Measurements from ENCODE around the gene LUM.

Gene LUM

DNA sequence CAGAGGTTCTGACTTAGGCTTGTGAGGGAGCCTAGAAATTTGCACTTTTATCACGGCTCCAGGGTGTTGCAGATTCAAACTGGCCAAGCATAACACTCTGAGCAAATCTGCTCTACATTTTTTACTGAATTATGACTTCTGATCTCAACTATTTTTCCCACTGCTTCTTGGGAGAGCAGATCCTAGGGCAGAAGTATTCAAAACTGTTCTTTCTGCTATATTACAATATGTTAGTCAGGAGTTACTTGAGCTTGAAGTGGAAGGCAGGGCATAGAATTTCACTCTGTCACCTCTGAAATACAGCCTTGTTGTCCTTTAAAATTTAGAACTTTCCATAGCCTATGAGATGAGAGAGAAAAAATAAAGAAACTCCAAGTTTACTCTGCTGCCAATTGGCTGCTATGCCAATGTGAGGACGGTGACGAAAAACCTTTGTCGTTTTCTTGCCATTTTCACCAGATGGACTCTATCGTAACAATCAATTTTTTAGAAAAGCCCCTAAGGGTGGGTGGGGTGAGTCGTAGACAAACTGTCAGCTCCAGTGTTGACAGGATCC lies 37.1 kb downstream of the LUM start:
- DNase-seq, result no peak

DNA sequence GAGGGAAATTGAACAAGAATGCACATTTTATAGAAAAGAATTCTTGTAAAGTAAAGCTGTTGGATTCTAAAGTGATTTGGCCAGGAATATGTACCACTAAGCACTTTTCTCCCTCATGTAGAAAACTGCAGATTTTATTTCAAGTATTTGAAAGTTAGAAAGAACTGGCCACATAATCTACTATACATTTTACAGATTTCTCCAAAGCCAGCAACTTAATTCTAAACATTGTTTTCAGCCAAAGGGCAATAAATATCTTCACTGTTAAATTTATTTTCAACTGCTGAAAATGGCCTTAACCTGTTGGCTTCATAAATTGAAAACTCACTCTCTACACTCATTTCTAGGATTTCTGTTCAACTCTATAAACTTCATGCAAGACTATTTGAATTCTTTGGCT lies 37.9 kb downstream of the LUM start:
- DNase-seq, result no peak

DNA sequence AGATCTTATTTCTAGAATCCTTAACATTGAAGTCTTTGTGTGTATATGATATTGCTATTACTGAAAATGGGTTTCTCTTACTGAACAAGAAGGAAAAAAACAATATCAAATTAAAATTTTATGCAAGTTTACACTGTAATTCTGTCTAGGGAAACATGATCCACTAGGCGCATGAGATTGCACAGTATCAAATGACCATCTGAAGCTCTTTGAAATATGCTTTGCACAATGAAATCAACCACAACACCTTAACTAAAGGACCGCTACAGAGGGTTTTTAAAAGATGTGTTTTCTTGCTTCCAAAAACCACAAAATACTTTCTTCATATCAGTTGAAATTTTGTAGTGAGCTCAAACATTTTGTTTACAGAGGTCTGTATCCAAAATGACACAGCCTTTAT lies 38.4 kb downstream of the LUM start:
- DNase-seq, result no peak

DNA sequence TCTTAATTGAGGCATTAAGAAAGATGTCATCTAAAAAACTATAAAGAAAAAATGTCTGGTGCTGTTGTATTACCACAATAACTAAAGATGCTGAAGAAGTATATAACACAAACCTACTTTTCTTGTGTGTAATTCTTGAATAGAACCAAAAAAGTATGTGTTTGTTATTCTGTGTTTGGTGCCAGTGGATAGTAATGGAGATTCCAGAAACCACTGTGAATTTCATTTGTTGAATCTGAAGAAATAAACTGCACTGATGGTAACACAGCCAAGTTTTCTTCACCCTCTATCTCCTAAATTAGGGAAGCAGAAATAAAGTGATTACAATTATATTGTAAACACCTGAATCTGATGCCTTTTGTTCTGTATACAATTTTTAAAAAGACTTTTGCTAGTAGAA lies 40.4 kb downstream of the LUM start:
- DNase-seq, result no peak

DNA sequence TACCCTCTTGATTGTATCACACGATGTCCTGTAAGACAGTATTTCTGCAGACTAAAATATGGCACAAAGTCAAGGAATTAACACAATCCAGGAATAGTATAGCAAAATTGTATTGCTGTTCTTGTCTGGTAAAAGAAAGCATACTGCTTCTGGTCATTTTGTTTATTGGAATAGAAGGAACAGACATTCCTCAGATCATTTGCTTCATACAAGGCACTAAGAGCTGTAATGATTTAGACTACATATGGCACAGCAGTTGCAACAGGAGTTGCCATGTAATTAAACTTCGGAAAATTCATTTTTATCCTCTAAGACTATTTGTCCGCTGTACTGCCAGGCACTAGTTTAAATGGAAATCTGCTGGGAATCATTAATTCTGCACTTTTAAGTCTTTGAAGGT lies 45.9 kb downstream of the LUM start:
- DNase-seq, result no peak

DNA sequence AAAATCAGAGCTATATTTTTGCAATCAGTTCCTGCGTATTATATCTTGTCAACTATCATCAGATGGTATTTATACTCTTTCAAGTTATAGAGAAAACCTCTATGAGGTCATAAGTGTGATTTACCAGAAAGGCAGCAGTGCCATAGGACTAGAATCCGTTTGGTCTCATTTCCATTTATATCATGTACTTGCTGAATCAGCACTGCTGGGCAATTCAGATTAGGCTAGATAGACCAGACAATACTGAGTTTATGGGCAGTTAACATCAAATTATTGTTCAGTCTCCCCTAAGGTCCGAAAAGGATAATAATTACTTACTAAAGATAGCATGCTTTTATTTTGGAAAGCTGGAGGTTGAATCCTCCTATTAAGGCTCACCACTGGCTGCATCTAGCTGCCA lies 46.7 kb downstream of the LUM start:
- DNase-seq, result no peak

DNA sequence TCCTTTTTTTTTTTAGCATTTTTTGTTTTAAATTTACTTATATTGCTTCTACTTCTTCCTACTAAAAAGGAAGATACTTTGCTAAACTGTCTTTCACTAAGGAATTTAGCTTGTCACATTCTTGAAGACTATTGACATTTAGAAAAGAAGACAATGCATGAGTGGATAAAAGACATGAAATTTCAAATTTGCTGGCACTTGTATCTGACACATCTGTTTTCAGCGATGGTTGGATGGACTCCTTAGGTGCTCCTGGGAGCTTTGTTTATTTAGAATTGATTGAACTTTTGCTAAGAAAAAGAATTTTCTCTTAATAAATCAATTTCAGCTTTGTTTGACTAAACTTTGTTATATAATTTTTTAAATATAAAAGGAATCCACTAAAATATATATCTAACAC lies 50.2 kb downstream of the LUM start:
- DNase-seq, result no peak

DNA sequence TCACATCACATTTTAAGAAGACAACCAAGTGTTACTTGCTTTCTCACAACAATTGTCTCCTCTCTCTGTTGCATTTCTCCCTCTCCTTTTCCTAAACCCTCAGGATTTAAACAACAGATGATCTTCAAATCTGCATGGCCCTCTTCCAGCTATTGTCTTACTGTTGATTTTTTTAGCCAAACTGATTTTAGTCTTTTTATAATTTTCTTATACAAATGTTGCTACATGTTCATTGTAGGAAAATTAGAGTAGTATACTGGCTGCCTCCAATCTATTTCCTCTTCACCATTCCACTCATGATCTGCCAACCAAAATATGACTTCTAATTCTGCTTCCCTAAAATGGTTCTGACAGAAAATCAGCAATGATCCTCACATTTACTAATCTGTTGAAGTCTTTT lies 52.1 kb downstream of the LUM start:
- no peak for DNase-seq

DNA sequence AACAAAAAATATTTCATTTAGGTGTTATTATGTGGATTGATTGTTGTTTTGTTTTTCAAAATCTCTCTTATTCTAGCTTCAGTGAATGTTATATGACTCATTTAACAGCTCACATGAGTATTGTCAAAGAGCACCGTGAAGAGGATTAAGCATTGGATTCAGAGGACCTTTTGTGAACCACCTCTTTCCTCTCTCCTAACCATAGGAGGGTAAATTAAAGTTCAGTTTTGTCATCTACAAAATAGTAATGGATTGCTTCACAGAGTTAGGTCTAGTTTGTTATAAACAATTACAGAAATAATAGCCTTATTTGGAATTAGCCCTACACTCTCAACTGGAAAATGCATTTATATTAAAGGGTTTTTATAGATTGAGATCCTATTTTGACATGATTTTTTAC lies 52.5 kb downstream of the LUM start:
- no peak for DNase-seq

DNA sequence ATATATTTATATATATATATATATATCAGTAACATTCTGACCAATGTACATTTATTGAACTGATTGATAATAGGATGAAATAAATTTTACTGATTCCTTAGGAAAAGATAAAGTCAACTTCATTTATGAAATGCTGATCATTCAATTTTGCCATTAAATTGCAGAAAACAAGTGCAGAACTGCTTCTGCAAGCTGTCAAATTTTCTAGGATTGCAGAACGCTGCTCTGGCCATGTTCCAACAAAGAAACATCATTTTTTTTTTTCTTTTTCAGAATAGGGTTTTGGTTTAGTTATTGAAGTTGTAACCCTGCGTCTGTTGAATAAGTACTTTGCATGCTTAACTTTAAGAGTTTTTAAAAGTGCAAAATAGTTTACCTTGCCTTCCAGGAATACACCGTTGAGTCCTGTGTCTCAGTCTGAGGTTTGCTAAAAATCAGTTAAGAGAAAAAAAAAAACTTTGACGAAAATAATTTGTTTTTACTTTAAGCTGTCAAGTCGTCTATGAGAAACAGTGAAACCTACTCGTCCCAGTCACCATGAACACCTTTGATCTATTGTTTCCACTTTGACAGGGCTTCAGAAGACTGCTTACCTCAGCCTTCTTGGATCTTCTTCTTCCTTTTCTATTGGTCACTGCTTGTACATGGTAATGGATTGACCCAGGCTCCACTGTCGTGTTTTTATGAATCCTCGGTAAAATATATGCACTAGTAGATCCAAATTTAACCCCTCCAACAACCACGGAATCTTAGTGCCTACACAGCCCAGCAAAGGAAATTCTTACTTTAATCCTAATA lies 53.7 kb downstream of the LUM start, which contains the start of gene KERA:
KERA (minus strand) TSS at position 657 of the 798 bp plus-strand sequence. CDS start 1,743 bp downstream, outside the sequence.
- peak in 1 of 2 experiments; percentile 9 for DNase-seq

DNA sequence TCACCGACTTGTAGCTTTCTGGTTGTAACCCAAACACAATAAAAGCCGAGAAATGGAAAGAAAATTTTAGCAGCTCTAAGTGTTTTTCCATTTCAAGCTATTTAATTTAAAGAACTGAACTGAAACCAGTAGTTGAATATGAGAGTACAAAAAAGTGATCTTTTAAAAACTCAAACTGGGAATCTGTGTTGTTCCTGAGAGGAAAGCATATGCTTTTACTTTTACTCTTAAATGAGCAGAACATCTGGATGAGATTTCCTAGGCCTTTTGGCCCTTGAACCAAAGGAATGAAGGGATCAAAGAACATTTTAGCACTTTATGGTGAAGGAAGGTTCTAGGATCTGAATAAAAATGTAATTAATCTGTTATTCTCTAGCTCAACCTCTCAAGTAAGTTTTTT lies 54.8 kb downstream of the LUM start:
- no peak for DNase-seq

DNA sequence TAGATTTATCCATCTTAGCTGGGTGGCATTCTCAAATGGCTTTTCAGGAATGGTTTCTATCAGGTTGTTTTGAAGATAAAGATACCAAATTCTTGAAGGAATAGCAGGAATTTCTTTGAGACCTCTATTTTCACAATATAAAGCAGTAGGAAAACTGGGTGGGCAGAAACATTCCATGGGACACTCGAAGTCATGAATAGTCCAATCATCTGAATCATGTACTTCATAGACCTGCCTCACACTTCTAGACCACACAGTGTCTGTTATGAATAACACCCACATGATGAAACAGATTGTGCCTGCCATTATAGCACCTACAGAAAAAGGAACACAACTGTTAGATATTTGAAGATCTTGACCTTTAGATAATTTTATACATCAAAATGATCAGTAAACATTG lies 55.3 kb downstream of the LUM start:
- no peak for DNase-seq

DNA sequence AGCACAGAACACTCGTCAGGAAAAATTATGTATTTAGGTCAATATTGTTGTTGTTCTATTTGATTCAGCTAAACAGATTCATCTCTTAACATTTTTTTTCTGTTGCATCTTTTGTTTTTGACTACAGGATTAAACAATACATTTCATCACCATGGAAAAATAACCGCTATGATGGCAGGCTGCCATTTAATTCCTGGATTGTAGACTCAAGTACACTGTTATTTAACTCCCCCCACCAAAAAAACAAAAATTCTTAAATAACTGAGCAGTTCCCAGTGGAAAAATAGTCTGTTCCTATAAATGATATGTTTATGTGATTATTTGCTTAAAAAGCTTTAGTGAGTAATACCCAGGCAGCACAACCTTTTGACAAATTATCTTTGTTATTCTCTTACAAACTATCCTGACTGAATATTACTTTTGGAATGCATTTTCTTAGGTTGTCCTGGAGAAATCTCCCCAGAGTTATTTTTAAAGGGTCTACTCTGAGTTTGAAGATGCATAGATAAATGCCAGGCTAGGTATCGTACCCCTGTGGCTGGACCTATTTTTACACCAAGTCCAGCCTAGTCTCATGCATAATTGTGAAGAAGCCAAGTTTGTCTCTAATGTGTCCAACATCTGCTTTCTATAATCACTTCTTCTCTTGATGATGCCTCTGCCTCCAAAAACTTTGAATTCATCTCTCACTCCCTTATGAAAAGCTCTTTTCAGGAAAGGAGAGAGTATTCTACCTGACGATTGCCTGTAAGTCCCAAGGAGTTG lies 57.2 kb downstream of the LUM start:
- peak; percentile 12 to 32 for DNase-seq

Data from NCI-H446 (cell line).